HEK293 (cell line): ENCODE data around the gene PDE4D.

Experiments
- KLF1 ChIP-seq: fragments of 450-650 bp; formaldehyde crosslinking; IDR thresholded peaks from 2 replicates; pipeline ENCODE4 v1.5.1; 2016; ENCODE audit warnings: missing biosample characterization, missing genetic modification characterization
- KLF16 ChIP-seq: fragments of 450-650 bp; formaldehyde crosslinking; IDR thresholded peaks from 2 replicates; pipeline ENCODE4 v1.5.1; 2017; ENCODE audit warnings: missing biosample characterization, missing genetic modification characterization
- KLF9 ChIP-seq: fragments of 450-650 bp; formaldehyde crosslinking; IDR thresholded peaks from 2 replicates; pipeline ENCODE4 v1.5.1; 2016; ENCODE audit warnings: missing biosample characterization, missing genetic modification characterization, low read depth
- YY1 ChIP-seq: fragments of 450-650 bp; formaldehyde crosslinking; IDR thresholded peaks from 2 replicates; pipeline ENCODE4 v1.5.1; 2018; ENCODE audit warnings: missing biosample characterization, missing genetic modification characterization
- ZIC2 ChIP-seq: fragments of 450-650 bp; formaldehyde crosslinking; IDR thresholded peaks from 2 replicates; pipeline ENCODE4 v1.5.1; 2016; ENCODE audit warnings: missing biosample characterization, missing genetic modification characterization
- ZNF354C ChIP-seq: fragments of 450-650 bp; formaldehyde crosslinking; IDR thresholded peaks from 2 replicates; pipeline ENCODE4 v1.5.1; 2016; ENCODE audit warnings: missing biosample characterization, missing genetic modification characterization, low read depth, borderline replicate concordance
- ZNF785 ChIP-seq: fragments of 450-650 bp; formaldehyde crosslinking; IDR thresholded peaks from 2 replicates; pipeline ENCODE4 v1.5.1; 2016; ENCODE audit warnings: missing biosample characterization, missing genetic modification characterization
- TF ChIP-seq, protein P1 (sequence below): fragments of 450-650 bp; formaldehyde crosslinking; IDR thresholded peaks from 2 replicates; pipeline ENCODE4 v1.5.1; 2016; ENCODE audit warnings: missing biosample characterization, missing genetic modification characterization
- TF ChIP-seq, protein P2 (sequence below): fragments of 450-650 bp; formaldehyde crosslinking; IDR thresholded peaks from 2 replicates; pipeline ENCODE4 v1.5.1; 2016; ENCODE audit warnings: missing biosample characterization, missing genetic modification characterization, low read depth
- TF ChIP-seq, protein P3 (sequence below): fragments of 450-650 bp; formaldehyde crosslinking; IDR thresholded peaks from 2 replicates; pipeline ENCODE4 v1.5.1; 2016; ENCODE audit warnings: missing biosample characterization, missing genetic modification characterization
- TF ChIP-seq, protein P4 (sequence below): fragments of 450-650 bp; formaldehyde crosslinking; IDR thresholded peaks from 2 replicates; pipeline ENCODE4 v1.5.1; 2016; ENCODE audit warnings: missing biosample characterization, missing genetic modification characterization
- TF ChIP-seq, protein P5 (sequence below): fragments of 450-650 bp; formaldehyde crosslinking; IDR thresholded peaks from 2 replicates; pipeline ENCODE4 v1.5.1; 2016; ENCODE audit warnings: missing biosample characterization, missing genetic modification characterization
- TF ChIP-seq, protein P6 (sequence below): fragments of 450-650 bp; formaldehyde crosslinking; IDR thresholded peaks from 2 replicates; pipeline ENCODE4 v1.5.1; 2016; ENCODE audit warnings: missing biosample characterization, missing genetic modification characterization

DNA sequence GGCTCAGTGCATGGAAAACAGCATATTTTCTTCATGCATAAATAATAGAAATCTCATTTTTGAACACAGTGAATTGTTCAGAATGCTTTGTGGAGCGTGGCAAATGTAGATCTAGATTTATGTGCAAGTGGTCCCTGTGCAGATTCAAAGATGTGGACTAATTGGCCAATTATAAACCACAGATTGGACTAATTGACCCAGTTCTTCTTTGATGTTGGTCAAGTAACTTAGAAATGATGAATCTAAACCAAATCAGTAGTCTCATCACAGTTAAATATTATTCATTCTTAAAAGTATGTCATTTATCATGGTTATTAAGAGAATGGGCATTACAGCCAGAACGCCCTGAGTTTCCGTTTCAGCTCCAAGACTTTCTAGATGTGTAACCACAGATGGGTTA lies 11.7 kb upstream of the PDE4D start:
- TF ChIP-seq, protein P1, sequence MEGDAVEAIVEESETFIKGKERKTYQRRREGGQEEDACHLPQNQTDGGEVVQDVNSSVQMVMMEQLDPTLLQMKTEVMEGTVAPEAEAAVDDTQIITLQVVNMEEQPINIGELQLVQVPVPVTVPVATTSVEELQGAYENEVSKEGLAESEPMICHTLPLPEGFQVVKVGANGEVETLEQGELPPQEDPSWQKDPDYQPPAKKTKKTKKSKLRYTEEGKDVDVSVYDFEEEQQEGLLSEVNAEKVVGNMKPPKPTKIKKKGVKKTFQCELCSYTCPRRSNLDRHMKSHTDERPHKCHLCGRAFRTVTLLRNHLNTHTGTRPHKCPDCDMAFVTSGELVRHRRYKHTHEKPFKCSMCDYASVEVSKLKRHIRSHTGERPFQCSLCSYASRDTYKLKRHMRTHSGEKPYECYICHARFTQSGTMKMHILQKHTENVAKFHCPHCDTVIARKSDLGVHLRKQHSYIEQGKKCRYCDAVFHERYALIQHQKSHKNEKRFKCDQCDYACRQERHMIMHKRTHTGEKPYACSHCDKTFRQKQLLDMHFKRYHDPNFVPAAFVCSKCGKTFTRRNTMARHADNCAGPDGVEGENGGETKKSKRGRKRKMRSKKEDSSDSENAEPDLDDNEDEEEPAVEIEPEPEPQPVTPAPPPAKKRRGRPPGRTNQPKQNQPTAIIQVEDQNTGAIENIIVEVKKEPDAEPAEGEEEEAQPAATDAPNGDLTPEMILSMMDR (tag by site-specific recombination): no peak
- TF ChIP-seq, protein P2, sequence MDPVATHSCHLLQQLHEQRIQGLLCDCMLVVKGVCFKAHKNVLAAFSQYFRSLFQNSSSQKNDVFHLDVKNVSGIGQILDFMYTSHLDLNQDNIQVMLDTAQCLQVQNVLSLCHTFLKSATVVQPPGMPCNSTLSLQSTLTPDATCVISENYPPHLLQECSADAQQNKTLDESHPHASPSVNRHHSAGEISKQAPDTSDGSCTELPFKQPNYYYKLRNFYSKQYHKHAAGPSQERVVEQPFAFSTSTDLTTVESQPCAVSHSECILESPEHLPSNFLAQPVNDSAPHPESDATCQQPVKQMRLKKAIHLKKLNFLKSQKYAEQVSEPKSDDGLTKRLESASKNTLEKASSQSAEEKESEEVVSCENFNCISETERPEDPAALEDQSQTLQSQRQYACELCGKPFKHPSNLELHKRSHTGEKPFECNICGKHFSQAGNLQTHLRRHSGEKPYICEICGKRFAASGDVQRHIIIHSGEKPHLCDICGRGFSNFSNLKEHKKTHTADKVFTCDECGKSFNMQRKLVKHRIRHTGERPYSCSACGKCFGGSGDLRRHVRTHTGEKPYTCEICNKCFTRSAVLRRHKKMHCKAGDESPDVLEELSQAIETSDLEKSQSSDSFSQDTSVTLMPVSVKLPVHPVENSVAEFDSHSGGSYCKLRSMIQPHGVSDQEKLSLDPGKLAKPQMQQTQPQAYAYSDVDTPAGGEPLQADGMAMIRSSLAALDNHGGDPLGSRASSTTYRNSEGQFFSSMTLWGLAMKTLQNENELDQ (tag by site-specific recombination): no peak
- TF ChIP-seq YY1 (tag by site-specific recombination) (no peak), ZNF785 (tag by site-specific recombination) (no peak), KLF1 (tag by site-specific recombination) (no peak), ZNF354C (tag by site-specific recombination) (no peak), KLF9 (tag by site-specific recombination) (no peak), ZIC2 (tag by site-specific recombination) (no peak), KLF16 (no peak)
- TF ChIP-seq, protein P3, sequence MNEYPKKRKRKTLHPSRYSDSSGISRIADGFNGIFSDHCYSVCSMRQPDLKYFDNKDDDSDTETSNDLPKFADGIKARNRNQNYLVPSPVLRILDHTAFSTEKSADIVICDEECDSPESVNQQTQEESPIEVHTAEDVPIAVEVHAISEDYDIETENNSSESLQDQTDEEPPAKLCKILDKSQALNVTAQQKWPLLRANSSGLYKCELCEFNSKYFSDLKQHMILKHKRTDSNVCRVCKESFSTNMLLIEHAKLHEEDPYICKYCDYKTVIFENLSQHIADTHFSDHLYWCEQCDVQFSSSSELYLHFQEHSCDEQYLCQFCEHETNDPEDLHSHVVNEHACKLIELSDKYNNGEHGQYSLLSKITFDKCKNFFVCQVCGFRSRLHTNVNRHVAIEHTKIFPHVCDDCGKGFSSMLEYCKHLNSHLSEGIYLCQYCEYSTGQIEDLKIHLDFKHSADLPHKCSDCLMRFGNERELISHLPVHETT (tag by site-specific recombination): no peak
- TF ChIP-seq, protein P4, sequence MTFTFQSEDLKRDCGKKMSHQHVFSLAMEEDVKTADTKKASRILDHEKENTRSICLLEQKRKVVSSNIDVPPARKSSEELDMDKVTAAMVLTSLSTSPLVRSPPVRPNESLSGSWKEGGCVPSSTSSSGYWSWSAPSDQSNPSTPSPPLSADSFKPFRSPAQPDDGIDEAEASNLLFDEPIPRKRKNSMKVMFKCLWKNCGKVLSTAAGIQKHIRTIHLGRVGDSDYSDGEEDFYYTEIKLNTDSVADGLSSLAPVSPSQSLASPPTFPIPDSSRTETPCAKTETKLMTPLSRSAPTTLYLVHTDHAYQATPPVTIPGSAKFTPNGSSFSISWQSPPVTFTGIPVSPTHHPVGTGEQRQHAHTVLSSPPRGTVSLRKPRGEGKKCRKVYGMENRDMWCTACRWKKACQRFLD (tag by site-specific recombination): no peak
- TF ChIP-seq, protein P5, sequence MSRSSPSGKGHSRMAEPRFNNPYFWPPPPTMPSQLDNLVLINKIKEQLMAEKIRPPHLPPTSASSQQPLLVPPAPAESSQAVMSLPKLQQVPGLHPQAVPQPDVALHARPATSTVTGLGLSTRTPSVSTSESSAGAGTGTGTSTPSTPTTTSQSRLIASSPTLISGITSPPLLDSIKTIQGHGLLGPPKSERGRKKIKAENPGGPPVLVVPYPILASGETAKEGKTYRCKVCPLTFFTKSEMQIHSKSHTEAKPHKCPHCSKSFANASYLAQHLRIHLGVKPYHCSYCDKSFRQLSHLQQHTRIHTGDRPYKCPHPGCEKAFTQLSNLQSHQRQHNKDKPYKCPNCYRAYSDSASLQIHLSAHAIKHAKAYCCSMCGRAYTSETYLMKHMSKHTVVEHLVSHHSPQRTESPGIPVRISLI (tag by site-specific recombination): no peak
- TF ChIP-seq, protein P6, sequence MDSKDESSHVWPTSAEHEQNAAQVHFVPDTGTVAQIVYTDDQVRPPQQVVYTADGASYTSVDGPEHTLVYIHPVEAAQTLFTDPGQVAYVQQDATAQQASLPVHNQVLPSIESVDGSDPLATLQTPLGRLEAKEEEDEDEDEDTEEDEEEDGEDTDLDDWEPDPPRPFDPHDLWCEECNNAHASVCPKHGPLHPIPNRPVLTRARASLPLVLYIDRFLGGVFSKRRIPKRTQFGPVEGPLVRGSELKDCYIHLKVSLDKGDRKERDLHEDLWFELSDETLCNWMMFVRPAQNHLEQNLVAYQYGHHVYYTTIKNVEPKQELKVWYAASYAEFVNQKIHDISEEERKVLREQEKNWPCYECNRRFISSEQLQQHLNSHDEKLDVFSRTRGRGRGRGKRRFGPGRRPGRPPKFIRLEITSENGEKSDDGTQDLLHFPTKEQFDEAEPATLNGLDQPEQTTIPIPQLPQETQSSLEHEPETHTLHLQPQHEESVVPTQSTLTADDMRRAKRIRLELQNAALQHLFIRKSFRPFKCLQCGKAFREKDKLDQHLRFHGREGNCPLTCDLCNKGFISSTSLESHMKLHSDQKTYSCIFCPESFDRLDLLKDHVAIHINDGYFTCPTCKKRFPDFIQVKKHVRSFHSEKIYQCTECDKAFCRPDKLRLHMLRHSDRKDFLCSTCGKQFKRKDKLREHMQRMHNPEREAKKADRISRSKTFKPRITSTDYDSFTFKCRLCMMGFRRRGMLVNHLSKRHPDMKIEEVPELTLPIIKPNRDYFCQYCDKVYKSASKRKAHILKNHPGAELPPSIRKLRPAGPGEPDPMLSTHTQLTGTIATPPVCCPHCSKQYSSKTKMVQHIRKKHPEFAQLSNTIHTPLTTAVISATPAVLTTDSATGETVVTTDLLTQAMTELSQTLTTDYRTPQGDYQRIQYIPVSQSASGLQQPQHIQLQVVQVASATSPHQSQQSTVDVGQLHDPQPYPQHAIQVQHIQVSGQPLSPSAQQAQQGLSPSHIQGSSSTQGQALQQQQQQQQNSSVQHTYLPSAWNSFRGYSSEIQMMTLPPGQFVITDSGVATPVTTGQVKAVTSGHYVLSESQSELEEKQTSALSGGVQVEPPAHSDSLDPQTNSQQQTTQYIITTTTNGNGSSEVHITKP (tag by site-specific recombination): no peak
